Mononuclear cell (primary cell): ENCODE measurements around the gene GPS1. TPM values are rescaled to one million over a fixed set of nuclear protein-coding genes. Genes with fewer than 3 reads are reported as not detected.

Experiments used
- H3K27me3 ChIP-seq: 2 replicates; pipeline ENCODE4 v1.6.0; 2011; ENCODE audit warnings: low read length, control low read depth; ENCODE audit not compliant: insufficient read depth
- H3K4me1 ChIP-seq: 2 replicates; pipeline ENCODE4 v1.5.1; 2011; ENCODE audit warnings: mild to moderate bottlenecking, low read length, control low read depth; ENCODE audit not compliant: insufficient read depth
- H3K4me3 ChIP-seq: 2 replicates; pipeline ENCODE4 v1.5.1; 2011; ENCODE audit warnings: mild to moderate bottlenecking, low read length, moderate library complexity
- H3K9me3 ChIP-seq: 2 replicates; pipeline ENCODE4 v1.5.1; 2011; ENCODE audit warnings: low read depth, mild to moderate bottlenecking, control low read depth, low read length
- total RNA-seq: library from RNA; depleted of rRNA; stranded (reverse); fragments of >200 nt; gene quantifications from one replicate; pipeline ENCODE4 v1.2.3, GENCODE V29; 2012

The GPS1 gene
- total RNA-seq, 1 donor: 47.4 TPM

- Histone ChIP-seq H3K4me1 (peaks cover 26% of the 10 kb centered on the region), H3K27me3 (no peaks in the 10 kb centered on the region)
Observed at GRCh38 chr17:82062076-82062983, 10.6 kb downstream of the GPS1 start.

GRCh38 chr17:82062984-82063368 lies 11.3 kb downstream of the GPS1 start:
- no peaks in the 10 kb centered on the region for H3K27me3 ChIP-seq
- no peaks in the 10 kb centered on the region for H3K9me3 ChIP-seq
- no peak overlapping the region for H3K4me3 ChIP-seq
- H3K4me1 ChIP-seq: peaks cover 26% of the 10 kb centered on the region

More at GRCh38 chr17:82062076-82062983, 10.6 kb downstream of the GPS1 start:
- no peak overlapping the region for H3K4me3 ChIP-seq
- H3K9me3 ChIP-seq: no peaks in the 10 kb centered on the region

GRCh38 chr17:82063424-82064415 lies 12.0 kb downstream of the GPS1 start:
- Histone ChIP-seq H3K4me3 (no peak overlapping the region), H3K27me3 (no peaks in the 10 kb centered on the region), H3K9me3 (no peaks in the 10 kb centered on the region), H3K4me1 (peaks cover 26% of the 10 kb centered on the region)

- H3K4me3 ChIP-seq: peak overlapping the region; percentile 62
- H3K9me3 ChIP-seq: no peaks in the 10 kb centered on the region
- H3K27me3 ChIP-seq: no peaks in the 10 kb centered on the region
- peaks cover 26% of the 10 kb centered on the region for H3K4me1 ChIP-seq
Observed at GRCh38 chr17:82064433-82065192, 12.9 kb downstream of the GPS1 start.

GRCh38 chr17:82065193-82065637 lies 13.5 kb downstream of the GPS1 start:
- Histone ChIP-seq H3K27me3 (no peaks in the 10 kb centered on the region), H3K9me3 (no peaks in the 10 kb centered on the region), H3K4me1 (peaks cover 26% of the 10 kb centered on the region), H3K4me3 (peak overlapping the region; percentile 62)

GRCh38 chr17:82065638-82066303 lies 14.1 kb downstream of the GPS1 start, which contains the start of gene DUS1L:
DUS1L (minus strand) TSS chr17:82065804; CDS start chr17:82065059, 745 bp downstream.
- H3K27me3 ChIP-seq: no peaks in the 10 kb centered on the region
- H3K9me3 ChIP-seq: no peaks in the 10 kb centered on the region
- peaks cover 26% of the 10 kb centered on the region for H3K4me1 ChIP-seq
- H3K4me3 ChIP-seq: peak within 1 kb of the TSS; percentile 62

GRCh38 chr17:82070611-82071010 lies 18.9 kb downstream of the GPS1 start:
- H3K4me3 ChIP-seq: no peak overlapping the region
- no peaks in the 10 kb centered on the region for H3K27me3 ChIP-seq
- peaks cover 8% of the 10 kb centered on the region for H3K4me1 ChIP-seq
- no peaks in the 10 kb centered on the region for H3K9me3 ChIP-seq

GRCh38 chr17:82072827-82073226 lies 21.1 kb downstream of the GPS1 start:
- H3K4me1 ChIP-seq: no peaks in the 10 kb centered on the region
- no peak overlapping the region for H3K4me3 ChIP-seq
- no peaks in the 10 kb centered on the region for H3K9me3 ChIP-seq
- H3K27me3 ChIP-seq: no peaks in the 10 kb centered on the region

GRCh38 chr17:82073446-82073845 lies 21.7 kb downstream of the GPS1 start:
- Histone ChIP-seq H3K4me3 (no peak overlapping the region), H3K4me1 (no peaks in the 10 kb centered on the region), H3K9me3 (no peaks in the 10 kb centered on the region), H3K27me3 (no peaks in the 10 kb centered on the region)

GRCh38 chr17:82076018-82076784 lies 24.5 kb downstream of the GPS1 start:
- no peak overlapping the region for H3K4me3 ChIP-seq
- no peaks in the 10 kb centered on the region for H3K27me3 ChIP-seq
- no peaks in the 10 kb centered on the region for H3K9me3 ChIP-seq
- no peaks in the 10 kb centered on the region for H3K4me1 ChIP-seq

- Histone ChIP-seq H3K4me3 (no peak overlapping the region), H3K9me3 (no peaks in the 10 kb centered on the region), H3K27me3 (no peaks in the 10 kb centered on the region), H3K4me1 (no peaks in the 10 kb centered on the region)
Observed at GRCh38 chr17:82076785-82077591, 25.3 kb downstream of the GPS1 start.

- Histone ChIP-seq H3K4me3 (no peak overlapping the region), H3K4me1 (no peaks in the 10 kb centered on the region), H3K27me3 (no peaks in the 10 kb centered on the region), H3K9me3 (no peaks in the 10 kb centered on the region)
Observed at GRCh38 chr17:82077617-82078358, 26.1 kb downstream of the GPS1 start.
